ENCODE data around the gene FCAMR.
"Not testable (repeated sequence)": the region's sequence is repeated elsewhere in the genome, so short reads cannot be mapped to it uniquely, and the experiment has no call there.

The FCAMR gene

GRCh38 chr1:206932177-206932576, 38.1 kb downstream of the FCAMR start:
- DNase-seq (ENCODE audit: low spot score) = no peak

- peak; percentile 37 for DNase-seq (ENCODE audit: low spot score)
Measured at GRCh38 chr1:206931709-206932108, 38.6 kb downstream of the FCAMR start.

DNA sequence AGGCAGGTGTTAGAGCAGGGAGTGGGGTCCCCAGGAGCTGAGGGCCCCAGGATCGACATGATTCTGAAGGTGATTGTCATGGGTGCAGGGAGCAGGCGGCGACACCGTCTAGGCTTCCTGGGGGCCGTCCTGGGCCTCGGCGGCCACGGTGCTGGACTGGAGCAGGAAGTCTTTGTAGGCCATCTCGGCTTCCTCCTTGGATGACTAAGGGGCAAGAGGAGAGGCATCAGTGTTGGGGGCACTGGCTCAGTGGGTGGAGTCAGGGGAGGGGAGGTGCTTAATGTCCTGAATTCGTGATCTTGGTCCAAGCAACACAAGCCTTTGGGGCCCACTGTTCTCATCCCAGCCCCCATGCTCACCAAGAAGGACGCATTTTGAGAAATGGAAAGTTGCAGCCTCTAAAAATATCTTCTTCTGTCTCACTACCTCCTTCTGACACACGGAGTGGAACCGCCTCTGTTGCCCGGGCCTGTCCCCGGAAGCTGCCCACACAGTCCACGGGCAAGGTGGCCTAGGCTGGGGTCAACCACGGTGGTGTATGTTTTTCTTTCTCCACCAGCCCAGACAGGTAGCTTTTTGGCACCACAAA, 40.0 kb downstream of the FCAMR start:
- DNase-seq (ENCODE audit: low spot score) = no peak

DNA sequence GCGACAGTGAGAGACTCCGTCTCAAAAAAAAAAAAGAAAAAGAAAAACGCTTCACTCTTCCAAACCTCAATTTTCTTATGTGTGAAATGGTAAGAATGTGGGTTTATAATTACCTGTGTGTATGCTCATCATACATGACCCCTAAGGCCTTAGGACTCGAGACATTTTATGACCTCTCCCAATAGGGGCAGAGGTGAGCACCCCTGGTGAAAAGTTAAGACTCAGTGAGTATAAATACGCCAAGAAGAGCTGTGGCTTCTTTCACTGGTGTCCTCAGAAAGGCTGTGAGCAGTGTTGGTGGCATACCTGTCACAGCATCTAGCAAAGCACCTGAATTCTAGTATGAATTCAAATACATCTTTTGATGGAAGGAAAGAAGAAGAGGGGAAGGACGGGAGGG, 40.7 kb downstream of the FCAMR start:
- DNase-seq (ENCODE audit: low spot score) = no peak

DNA sequence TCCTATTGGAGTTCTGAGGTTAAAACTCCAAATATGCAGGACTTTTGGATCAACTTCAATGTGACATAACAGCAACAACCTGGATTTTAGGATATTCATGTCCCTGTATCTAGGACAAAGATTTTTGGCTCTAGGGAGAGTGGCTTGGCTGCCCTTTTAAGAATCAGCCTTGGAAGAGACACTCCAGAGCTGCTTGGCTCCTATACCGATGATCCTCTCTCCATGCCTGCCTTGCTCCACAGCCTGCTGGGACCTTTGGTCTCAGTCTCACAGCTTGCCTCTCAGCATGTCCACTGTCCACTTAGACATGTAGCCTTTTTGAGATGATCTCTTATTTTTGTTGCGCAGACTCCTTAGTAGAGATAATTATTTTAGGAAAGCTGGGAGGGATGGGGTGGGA, 44.0 kb downstream of the FCAMR start:
- no peak for DNase-seq (ENCODE audit: low spot score)

DNA sequence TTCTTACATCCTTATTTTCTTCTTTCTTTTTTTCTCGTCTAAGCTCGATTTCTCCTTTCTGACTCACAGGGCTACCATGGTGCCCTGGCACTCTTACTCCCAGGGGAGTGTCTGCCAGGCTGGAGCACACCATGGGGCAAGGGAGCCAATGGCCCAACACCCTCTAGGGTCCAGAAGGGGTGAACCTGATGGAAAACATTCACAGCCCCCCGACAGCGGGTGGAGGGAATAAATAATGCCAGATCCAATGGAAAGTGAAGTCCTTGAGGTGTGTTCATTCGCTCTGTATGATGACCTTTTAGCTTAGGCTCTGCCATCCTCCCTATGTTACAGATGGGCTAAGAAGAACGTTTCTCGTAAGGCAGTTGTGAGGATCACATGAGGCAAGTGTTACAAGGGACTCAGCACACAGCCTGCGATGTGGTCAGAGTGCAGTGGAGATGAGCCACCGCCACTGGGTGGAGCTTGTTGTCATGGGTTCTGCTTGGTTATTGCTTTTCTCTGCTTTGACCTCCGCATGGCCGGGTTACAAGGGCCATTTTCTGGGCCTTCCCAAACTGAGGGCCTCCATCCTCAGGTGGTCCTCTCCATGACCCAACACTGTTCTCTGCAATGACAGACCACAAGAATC, 45.0 kb downstream of the FCAMR start:
- no peak for DNase-seq (ENCODE audit: low spot score)

DNA sequence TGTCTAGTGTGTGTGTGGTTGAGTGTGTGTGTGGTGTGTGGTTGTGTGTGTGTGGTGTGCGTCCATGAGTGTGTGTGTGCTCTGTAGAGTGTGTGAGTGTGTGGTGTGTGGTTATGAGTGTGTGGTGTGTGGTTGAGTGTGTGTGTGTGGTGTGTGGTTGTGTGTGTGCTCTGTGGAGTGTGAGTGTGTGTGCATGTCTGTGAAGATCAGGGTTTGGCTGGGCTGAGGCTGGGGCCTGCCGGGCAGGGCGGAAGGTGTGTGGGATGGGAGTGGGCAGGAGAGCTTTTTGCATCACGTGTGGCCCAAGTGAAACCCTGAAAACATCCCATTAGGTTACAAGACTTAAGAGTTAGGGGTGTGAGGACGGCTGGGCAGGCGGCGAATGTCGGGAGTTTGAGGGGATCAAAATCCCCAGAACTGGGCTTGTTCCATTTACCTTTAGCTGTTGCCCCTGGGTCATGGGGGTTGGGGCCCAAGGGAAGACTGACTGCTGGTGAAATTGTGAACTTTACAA, 45.6 kb downstream of the FCAMR start:
- DNase-seq (ENCODE audit: low spot score) = no peak

DNA sequence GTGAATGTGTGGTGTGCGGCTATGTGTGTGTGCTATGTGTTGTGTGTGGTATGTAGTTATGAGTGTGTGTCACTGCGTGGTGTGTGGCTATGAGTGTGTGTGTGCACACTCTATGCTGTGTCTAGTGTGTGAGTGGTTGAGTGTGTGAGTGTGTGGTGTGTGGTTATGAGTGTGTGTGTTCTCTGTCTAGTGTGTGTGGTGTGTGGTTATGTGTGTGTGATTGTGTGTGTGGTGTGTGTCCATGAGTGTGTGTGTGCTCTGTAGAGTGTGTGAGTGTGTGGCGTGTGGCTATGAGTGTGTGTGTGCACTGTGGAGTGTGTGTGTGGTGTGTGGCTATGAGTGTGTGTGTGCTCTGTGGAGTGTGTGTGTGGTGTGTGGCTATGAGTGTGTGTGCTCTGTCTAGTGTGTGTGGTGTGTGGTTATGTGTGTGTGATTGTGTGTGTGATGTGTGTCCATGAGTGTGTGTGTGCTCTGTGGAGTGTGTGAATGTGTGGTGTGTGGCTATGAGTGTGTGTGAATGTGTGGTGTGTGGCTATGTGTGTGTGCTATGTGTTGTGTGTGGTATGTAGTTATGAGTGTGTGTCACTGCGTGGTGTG, 46.2 kb downstream of the FCAMR start:
- not testable (repeated sequence) for DNase-seq (ENCODE audit: low spot score)

GRCh38 chr1:206923009-206923960, 47.0 kb downstream of the FCAMR start:
- DNase-seq (ENCODE audit: low spot score) = no peak

- no peak for DNase-seq (ENCODE audit: low spot score)
Measured at GRCh38 chr1:206922524-206922923, 47.7 kb downstream of the FCAMR start.

- DNase-seq (ENCODE audit: low spot score) = no peak
Measured at GRCh38 chr1:206921772-206922265, 48.4 kb downstream of the FCAMR start, which contains the start of gene FCMR. FCMR (minus strand) TSS chr1:206921941; CDS start chr1:206921854, 87 bp downstream.

GRCh38 chr1:206918076-206918475, 52.2 kb downstream of the FCAMR start:
- DNase-seq (ENCODE audit: low spot score) = no peak

DNA sequence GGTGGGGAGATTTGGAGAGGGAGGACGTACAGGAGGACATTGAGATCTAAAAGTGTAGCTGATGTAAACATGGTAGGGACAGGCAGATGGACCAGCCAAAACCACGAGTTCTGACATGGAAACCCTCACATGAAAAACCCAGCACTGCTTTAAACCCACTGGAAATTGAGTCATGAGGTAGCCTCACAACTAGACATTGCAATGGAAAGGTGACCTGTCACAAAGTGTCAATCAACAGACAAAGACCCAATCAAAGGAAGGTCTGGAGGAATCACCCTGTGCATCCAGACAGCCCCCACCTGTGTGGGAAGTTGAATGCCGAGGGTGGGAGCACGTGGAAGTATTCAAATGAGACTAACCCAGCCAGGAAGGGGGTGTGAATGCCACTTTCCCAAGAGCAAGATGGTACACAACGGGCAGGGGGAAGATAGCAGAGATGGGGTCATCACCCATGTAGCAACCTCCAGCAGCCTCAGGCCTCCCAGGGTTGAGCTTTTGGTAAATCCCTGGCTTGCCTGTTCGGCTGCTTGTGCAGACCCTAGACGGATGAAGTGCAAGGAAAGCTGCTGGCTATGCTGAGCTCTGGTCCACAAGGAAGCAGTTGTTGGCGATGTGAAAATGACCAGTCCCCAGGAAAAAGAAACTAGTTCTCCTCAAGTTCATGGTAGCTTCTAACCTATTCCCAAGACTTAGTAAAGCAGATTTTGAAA, 54.1 kb downstream of the FCAMR start:
- no peak for DNase-seq (ENCODE audit: low spot score)

DNA sequence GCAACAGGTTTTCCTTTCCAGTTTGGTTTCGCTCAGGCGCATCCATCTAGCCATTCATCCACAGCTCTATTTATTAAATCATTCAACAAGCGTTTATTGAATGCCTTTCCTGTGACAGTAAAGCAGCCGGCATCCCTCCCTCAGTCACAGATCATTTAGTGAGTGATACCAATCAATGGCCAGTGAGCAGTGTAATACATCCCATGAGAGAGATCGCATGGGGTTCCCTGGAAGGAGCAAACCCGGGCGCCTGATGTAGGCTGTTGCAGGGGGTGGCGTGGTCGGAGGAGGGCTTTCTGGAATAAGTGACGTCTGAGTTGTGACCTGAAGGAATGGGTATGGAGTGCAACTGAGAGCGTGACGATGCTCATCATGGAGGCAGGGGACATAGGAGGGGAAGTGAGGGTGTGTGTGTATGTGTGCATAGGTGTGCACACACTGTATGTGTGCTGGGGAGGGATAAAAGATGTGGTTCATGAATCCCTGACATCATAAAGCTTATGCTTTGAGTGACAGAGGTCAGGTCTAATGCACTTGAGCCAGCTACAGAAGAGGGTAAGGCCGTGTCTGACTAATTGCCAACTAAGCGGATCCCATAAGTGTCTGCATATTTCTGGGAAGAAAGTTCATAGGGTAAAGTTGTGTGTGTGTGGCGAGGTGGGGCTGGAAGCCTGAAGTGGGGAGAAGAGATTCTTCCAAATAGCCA, 55.1 kb downstream of the FCAMR start:
- no peak for DNase-seq (ENCODE audit: low spot score)

DNA sequence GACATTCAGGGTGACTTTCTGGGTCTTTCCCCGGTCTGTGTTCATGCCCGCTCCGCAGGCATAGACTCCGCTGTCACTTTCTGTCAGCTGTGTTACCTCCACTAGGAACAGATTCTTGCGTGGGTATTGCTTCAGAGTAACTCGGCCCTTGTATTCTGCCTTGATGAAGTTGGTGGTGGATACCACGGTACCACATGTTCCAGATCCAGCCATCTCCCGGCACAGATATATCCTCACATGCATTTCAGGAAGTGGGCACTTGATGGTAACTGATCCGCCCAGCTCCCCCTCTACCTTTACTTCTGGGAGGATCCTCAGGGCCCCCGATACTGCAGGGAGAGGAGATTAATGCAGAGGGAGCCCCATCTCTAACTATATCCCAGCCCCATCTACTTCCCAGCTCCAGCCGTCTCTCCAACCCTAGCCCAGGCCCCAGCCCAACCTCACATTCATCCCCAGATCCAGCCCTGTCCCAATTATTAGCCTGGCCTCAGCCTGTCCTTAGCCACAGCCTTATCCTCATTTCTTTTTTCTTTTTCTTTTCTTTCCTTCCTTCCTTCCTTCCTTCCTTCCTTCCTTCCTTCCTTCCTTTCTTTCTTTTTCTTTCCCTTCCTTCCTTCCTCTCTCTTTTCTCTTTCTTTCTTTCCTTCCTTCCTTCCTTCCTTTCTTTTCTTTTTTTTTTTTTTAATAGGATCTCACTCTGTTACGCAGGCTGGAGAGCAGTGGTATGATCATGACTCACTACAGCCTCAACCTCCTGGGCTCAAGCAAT, 56.3 kb downstream of the FCAMR start:
- DNase-seq (ENCODE audit: low spot score) = no peak

- peak; percentile 81 for DNase-seq (ENCODE audit: low spot score)
Measured at GRCh38 chr1:206912445-206913095, 57.7 kb downstream of the FCAMR start.

- peak; percentile 80 for DNase-seq (ENCODE audit: low spot score)
Measured at GRCh38 chr1:206911064-206911663, 59.1 kb downstream of the FCAMR start.

- peak; percentile 26 for DNase-seq (ENCODE audit: low spot score)
Measured at GRCh38 chr1:206909883-206910318, 60.4 kb downstream of the FCAMR start.

Data from hepatic stellate cell (primary cell).